Thoracic aorta (tissue), 2 donors: ENCODE measurements around the gene LPCAT3. TPM values are rescaled to one million over a fixed set of nuclear protein-coding genes. Genes with fewer than 3 reads are reported as not detected.

Experiments
- ATAC-seq: fragments of 150-250 bp; one replicate; pipeline ENCODE4 v1.8.0; 2017; ENCODE audit warnings: low read depth; ENCODE audit not compliant: insufficient number of reproducible peaks, low FRiP score
- DNase-seq: peaks from one replicate; pipeline ENCODE4 v3.0.0-alpha.2; 2020; ENCODE audit warnings: low spot score
- H3K27ac ChIP-seq, 2 donors: fragments of 200-600 bp; sonication (generic); 1 replicate in 1 of 2; 2 replicates in 1 of 2; pipeline ENCODE4 v1.5.1; 2016; ENCODE audit warnings: mild to moderate bottlenecking in 2 of 2, moderate library complexity in 2 of 2
- H3K27me3 ChIP-seq: fragments of 200-600 bp; sonication (generic); replicated peaks from 2 replicates; pipeline ENCODE4 v1.6.0; 2016; ENCODE audit warnings: mild to moderate bottlenecking; ENCODE audit not compliant: insufficient read depth
- H3K36me3 ChIP-seq: fragments of 200-600 bp; sonication (generic); one replicate; pipeline ENCODE4 v1.5.1; 2016
- H3K4me1 ChIP-seq, 2 donors: fragments of 200-600 bp; sonication (generic); 1 replicate in 1 of 2; 2 replicates in 1 of 2; pipeline versions ENCODE4 v1.5.1 to v1.6.0; 2016; ENCODE audit warnings: low read depth in 2 of 2, mild to moderate bottlenecking in 1 of 2; ENCODE audit not compliant: control insufficient read depth in 1 of 2
- H3K4me3 ChIP-seq: fragments of 200-600 bp; sonication (generic); 2 replicates; pipeline ENCODE4 v1.5.1; 2016; ENCODE audit warnings: mild to moderate bottlenecking
- H3K9me3 ChIP-seq: fragments of 200-600 bp; sonication (generic); 2 replicates; pipeline ENCODE4 v1.5.1; 2016
- CTCF ChIP-seq: fragments of 200-600 bp; sonication (generic); IDR thresholded peaks from one replicate; pipeline ENCODE4 v1.5.1; 2019; ENCODE audit warnings: antibody characterized with exemption
- total RNA-seq, 2 donors: library from RNA; depleted of rRNA; stranded (reverse); fragments of >200 nt; gene quantifications; one replicate each; pipeline versions ENCODE4 v1.1.0 to v1.2.3, GENCODE V29; 2016

The LPCAT3 gene
- total RNA-seq, 2 donors from 2014 or later, result 40.5 to 51.9 TPM

- ATAC-seq (no peak), DNase-seq (no peak)
- Histone ChIP-seq H3K36me3 (peaks cover 23% of the 10 kb centered on the region), H3K27me3 (no peaks in the 10 kb centered on the region), H3K4me3 (no peak overlapping the region), H3K27ac (peak overlapping the region; percentile 76 to 80), H3K9me3 (no peaks in the 10 kb centered on the region), H3K4me1 (peaks cover 17 to 56% of the 10 kb centered on the region in 2 donors)
- TF ChIP-seq CTCF, result no peak
These were observed 82.1 kb downstream of the LPCAT3 start for GRCh38 chr12:6936194-6936635.

GRCh38 chr12:6935371-6936193, 82.7 kb downstream of the LPCAT3 start:
- H3K4me1 ChIP-seq, result peaks cover 21 to 63% of the 10 kb centered on the region in 2 donors
- ATAC-seq (no peak), DNase-seq (no peak)
- no peaks in the 10 kb centered on the region for H3K9me3 ChIP-seq
- no peaks in the 10 kb centered on the region for H3K27me3 ChIP-seq
- H3K4me3 ChIP-seq, result no peak overlapping the region
- no peak for TF ChIP-seq CTCF
- H3K36me3 ChIP-seq, result peaks cover 23% of the 10 kb centered on the region
- H3K27ac ChIP-seq, result peak overlapping the region in 1 of 2 donors; percentile 4

- H3K27me3 ChIP-seq, result no peaks in the 10 kb centered on the region
- ATAC-seq, result no peak
- no peaks in the 10 kb centered on the region for H3K9me3 ChIP-seq
- no peak for TF ChIP-seq CTCF
- H3K4me1 ChIP-seq, result peaks cover 28 to 72% of the 10 kb centered on the region in 2 donors
- H3K4me3 ChIP-seq, result no peak overlapping the region
- peak overlapping the region; percentile 4 to 46 for H3K27ac ChIP-seq
- no peak for DNase-seq
- peaks cover 23% of the 10 kb centered on the region for H3K36me3 ChIP-seq
These were observed 84.2 kb downstream of the LPCAT3 start for GRCh38 chr12:6934110-6934509.

GRCh38 chr12:6932766-6933165, 85.5 kb downstream of the LPCAT3 start:
- DNase-seq (no peak), ATAC-seq (no peak)
- Histone ChIP-seq H3K36me3 (peaks cover 23% of the 10 kb centered on the region), H3K4me1 (peaks cover 23 to 62% of the 10 kb centered on the region in 2 donors), H3K9me3 (no peaks in the 10 kb centered on the region), H3K27ac (peak overlapping the region in 1 of 2 donors; percentile 4), H3K27me3 (no peaks in the 10 kb centered on the region), H3K4me3 (no peak overlapping the region)
- TF ChIP-seq CTCF, result no peak

- DNase-seq, result no peak
- Histone ChIP-seq H3K4me1 (peaks cover 25 to 71% of the 10 kb centered on the region in 2 donors), H3K27ac (peak overlapping the region; percentile 90 to 95)
These were observed 88.5 kb downstream of the LPCAT3 start for GRCh38 chr12:6929466-6930452.

More at GRCh38 chr12:6929466-6930452, 88.5 kb downstream of the LPCAT3 start:
- ATAC-seq, result no peak
- TF ChIP-seq CTCF, result no peak
- Histone ChIP-seq H3K4me3 (peak overlapping the region; percentile 95), H3K9me3 (no peaks in the 10 kb centered on the region), H3K36me3 (peaks cover 10% of the 10 kb centered on the region), H3K27me3 (no peaks in the 10 kb centered on the region)
